Hematopoietic multipotent progenitor cell treated with erythropoietin and hydrocortisone succinate and interleukin-3 and kit ligand, for 8 days (in vitro differentiated cells): ENCODE results near the gene DRGX.

Source experiments
- DNase-seq: peaks from one replicate; pipeline ENCODE4 v3.0.0-alpha.2; 2015

Gene DRGX

GRCh38 chr10:49334964-49335363, 60.9 kb downstream of the DRGX start:
- no peak for DNase-seq

- no peak for DNase-seq
These were observed 62.7 kb downstream of the DRGX start for GRCh38 chr10:49333192-49333591.

GRCh38 chr10:49332768-49333167, 63.1 kb downstream of the DRGX start:
- DNase-seq: no peak

GRCh38 chr10:49332333-49332732, 63.6 kb downstream of the DRGX start:
- DNase-seq: no peak

- no peak for DNase-seq
These were observed 64.5 kb downstream of the DRGX start for GRCh38 chr10:49331431-49331830.

- no peak for DNase-seq
These were observed 65.7 kb downstream of the DRGX start for GRCh38 chr10:49330127-49330665.

GRCh38 chr10:49329146-49329505, 66.8 kb downstream of the DRGX start:
- DNase-seq: no peak

GRCh38 chr10:49328401-49329145, 67.3 kb downstream of the DRGX start:
- no peak for DNase-seq

GRCh38 chr10:49327036-49327813, 68.7 kb downstream of the DRGX start:
- DNase-seq: no peak

- no peak for DNase-seq
These were observed 69.7 kb downstream of the DRGX start for GRCh38 chr10:49325916-49326783.

- no peak for DNase-seq
These were observed 70.6 kb downstream of the DRGX start for GRCh38 chr10:49325131-49325915.

GRCh38 chr10:49324711-49325110, 71.2 kb downstream of the DRGX start:
- DNase-seq: peak; percentile 6

GRCh38 chr10:49323896-49324270, 72.0 kb downstream of the DRGX start:
- DNase-seq: no peak

GRCh38 chr10:49323171-49323895, 72.6 kb downstream of the DRGX start:
- no peak for DNase-seq

GRCh38 chr10:49322371-49323170, 73.3 kb downstream of the DRGX start:
- no peak for DNase-seq

- no peak for DNase-seq
These were observed 74.9 kb downstream of the DRGX start for GRCh38 chr10:49321021-49321420.

GRCh38 chr10:49320191-49320590, 75.7 kb downstream of the DRGX start:
- DNase-seq: no peak

- no peak for DNase-seq
These were observed 76.7 kb downstream of the DRGX start for GRCh38 chr10:49319206-49319605.

- DNase-seq: no peak
These were observed 77.1 kb downstream of the DRGX start for GRCh38 chr10:49318755-49319154.

GRCh38 chr10:49318028-49318427, 77.9 kb downstream of the DRGX start:
- no peak for DNase-seq

- DNase-seq: no peak
These were observed 81.1 kb downstream of the DRGX start for GRCh38 chr10:49314806-49315205.
